Naive B cell (primary cell): ENCODE measurements around the gene KAZN. TPM values are rescaled to one million over a fixed set of nuclear protein-coding genes. Genes with fewer than 3 reads are reported as not detected.

ENCODE experiments used
- ATAC-seq, 2 donors: fragments of 150-1000 bp; cut with Tn5 transposase; 2 replicates each; pipeline ENCODE4 v1.10.0; 2021; ENCODE audit warnings: low read depth in 2 of 2, mild to moderate bottlenecking in 2 of 2, moderate library complexity in 2 of 2
- DNase-seq: peaks from one replicate; pipeline ENCODE4 v3.0.0; 2022
- H3K27ac Mint-ChIP-seq, 6 donors: one replicate each; pipeline ENCODE4 v1.8.0; 2020 to 2022; ENCODE audit warnings: mild to moderate bottlenecking in 6 of 6, mixed read lengths in 6 of 6, moderate library complexity in 5 of 6, inconsistent platforms in 2 of 6
- H3K27me3 Mint-ChIP-seq, 3 donors: one replicate each; pipeline ENCODE4 v1.8.0; 2021 to 2022; ENCODE audit warnings: mixed read lengths in 3 of 3, mild to moderate bottlenecking in 1 of 3
- H3K36me3 Mint-ChIP-seq, 2 donors: one replicate each; pipeline ENCODE4 v1.8.0; 2020 to 2022; ENCODE audit warnings: mixed read lengths in 2 of 2, inconsistent platforms in 1 of 2, mild to moderate bottlenecking in 1 of 2
- H3K4me1 Mint-ChIP-seq, 3 donors: one replicate each; pipeline ENCODE4 v1.8.0; 2020 to 2022; ENCODE audit warnings: mixed read lengths in 3 of 3, inconsistent platforms in 1 of 3, mild to moderate bottlenecking in 1 of 3, moderate library complexity in 1 of 3
- H3K4me3 Mint-ChIP-seq, 8 donors: one replicate each; pipeline ENCODE4 v1.8.0; 2020 to 2022; ENCODE audit warnings: mild to moderate bottlenecking in 8 of 8, mixed read lengths in 8 of 8, moderate library complexity in 8 of 8, inconsistent platforms in 2 of 8
- H3K9me3 Mint-ChIP-seq, 7 donors: one replicate each; pipeline ENCODE4 v1.8.0; 2020 to 2022; ENCODE audit warnings: mixed read lengths in 7 of 7, mild to moderate bottlenecking in 5 of 7, inconsistent platforms in 2 of 7, moderate library complexity in 1 of 7
- polyA plus RNA-seq, 6 donors: library from polyadenylated mRNA; unstranded; fragments of 300-500 nt; fragmentation: Illumina TruSeq; gene quantifications; one replicate each; pipeline ENCODE4 v1.2.3, GENCODE V29; 2021; ENCODE audit warnings: low read depth in 6 of 6

KAZN gene
- polyA plus RNA-seq, result under 1 TPM in 1 of 6 donors, not detected in 5; 0.16 TPM

GRCh38 chr1:14598498-14599182 is at the start of gene KAZN:
TSS of gene KAZN (plus strand) at chr1:14598685.
- DNase-seq (no peak), ATAC-seq (no peak)
- Mint-ChIP-seq H3K36me3 (no peaks in the 10 kb centered on the region), H3K9me3 (peaks cover 0 to 9% (median 3%) of the 10 kb centered on the region in 7 donors), H3K27ac (peak within 1 kb of the TSS in 2 of 6 donors; percentile 67 to 86), H3K4me1 (peaks cover 5 to 17% (median 15%) of the 10 kb centered on the region in 3 donors), H3K4me3 (peak within 1 kb of the TSS in 7 of 8 donors; percentile 39 to 82 (median 73)), H3K27me3 (peaks cover 64 to 77% (median 66%) of the 10 kb centered on the region in 3 donors)

GRCh38 chr1:14549897-14550620 is 48.4 kb upstream of the KAZN start:
- H3K4me1 Mint-ChIP-seq, result no peaks in the 10 kb centered on the region
- H3K9me3 Mint-ChIP-seq, result peaks cover 0 to 9% (median 1%) of the 10 kb centered on the region in 7 donors
- no peak overlapping the region for H3K4me3 Mint-ChIP-seq
- no peak for ATAC-seq
- DNase-seq, result no peak
- no peak overlapping the region for H3K27ac Mint-ChIP-seq
- peaks cover 0 to 6% of the 10 kb centered on the region in 2 donors for H3K36me3 Mint-ChIP-seq
- H3K27me3 Mint-ChIP-seq, result peaks cover 37 to 56% (median 49%) of the 10 kb centered on the region in 3 donors

- H3K36me3 Mint-ChIP-seq, result no peaks in the 10 kb centered on the region
- H3K9me3 Mint-ChIP-seq, result peaks cover 0 to 1% (median 0%) of the 10 kb centered on the region in 7 donors
- H3K4me1 Mint-ChIP-seq, result no peaks in the 10 kb centered on the region
- no peak for DNase-seq
- H3K27ac Mint-ChIP-seq, result no peak overlapping the region
- H3K4me3 Mint-ChIP-seq, result no peak overlapping the region
- ATAC-seq, result no peak
- H3K27me3 Mint-ChIP-seq, result peaks cover 28 to 42% (median 41%) of the 10 kb centered on the region in 3 donors
Observed at GRCh38 chr1:14551386-14551785, 47.1 kb upstream of the KAZN start.

GRCh38 chr1:14552246-14552965 is 46.1 kb upstream of the KAZN start:
- Mint-ChIP-seq H3K4me1 (no peaks in the 10 kb centered on the region), H3K27me3 (peaks cover 28 to 41% (median 35%) of the 10 kb centered on the region in 3 donors), H3K27ac (no peak overlapping the region), H3K4me3 (no peak overlapping the region), H3K9me3 (peaks cover 0 to 1% (median 0%) of the 10 kb centered on the region in 7 donors), H3K36me3 (no peaks in the 10 kb centered on the region)
- ATAC-seq (no peak), DNase-seq (no peak)

- ATAC-seq, result no peak
Observed at GRCh38 chr1:14553711-14554110, 44.8 kb upstream of the KAZN start.

GRCh38 chr1:14555091-14555490 is 43.4 kb upstream of the KAZN start:
- no peak for ATAC-seq
- DNase-seq, result no peak
- Mint-ChIP-seq H3K36me3 (no peaks in the 10 kb centered on the region), H3K27me3 (peaks cover 19 to 42% (median 32%) of the 10 kb centered on the region in 3 donors), H3K9me3 (peaks cover 0 to 1% (median 0%) of the 10 kb centered on the region in 7 donors), H3K27ac (no peak overlapping the region), H3K4me1 (no peaks in the 10 kb centered on the region), H3K4me3 (no peak overlapping the region)

More at GRCh38 chr1:14553711-14554110, 44.8 kb upstream of the KAZN start:
- DNase-seq, result no peak
- peaks cover 25 to 42% (median 34%) of the 10 kb centered on the region in 3 donors for H3K27me3 Mint-ChIP-seq
- H3K9me3 Mint-ChIP-seq, result peaks cover 0 to 1% (median 0%) of the 10 kb centered on the region in 7 donors
- H3K27ac Mint-ChIP-seq, result no peak overlapping the region
- H3K4me1 Mint-ChIP-seq, result no peaks in the 10 kb centered on the region
- no peak overlapping the region for H3K4me3 Mint-ChIP-seq
- no peaks in the 10 kb centered on the region for H3K36me3 Mint-ChIP-seq

GRCh38 chr1:14561014-14561693 is 37.3 kb upstream of the KAZN start:
- peaks cover 0 to 6% (median 0%) of the 10 kb centered on the region in 7 donors for H3K9me3 Mint-ChIP-seq
- no peak for DNase-seq
- no peaks in the 10 kb centered on the region for H3K36me3 Mint-ChIP-seq
- no peaks in the 10 kb centered on the region for H3K4me1 Mint-ChIP-seq
- no peak overlapping the region for H3K27ac Mint-ChIP-seq
- ATAC-seq, result no peak
- peaks cover 15 to 18% (median 16%) of the 10 kb centered on the region in 3 donors for H3K27me3 Mint-ChIP-seq
- no peak overlapping the region for H3K4me3 Mint-ChIP-seq

GRCh38 chr1:14565090-14565489 is 33.4 kb upstream of the KAZN start:
- no peak for DNase-seq
- ATAC-seq, result no peak
- Mint-ChIP-seq H3K27ac (no peak overlapping the region), H3K36me3 (peaks cover 0 to 6% of the 10 kb centered on the region in 2 donors), H3K4me1 (no peaks in the 10 kb centered on the region), H3K4me3 (no peak overlapping the region), H3K27me3 (peaks cover 12 to 14% (median 12%) of the 10 kb centered on the region in 3 donors), H3K9me3 (peaks cover 4 to 21% (median 14%) of the 10 kb centered on the region in 7 donors)

GRCh38 chr1:14567056-14567455 is 31.4 kb upstream of the KAZN start:
- ATAC-seq (no peak), DNase-seq (no peak)
- Mint-ChIP-seq H3K27ac (no peak overlapping the region), H3K4me3 (no peak overlapping the region), H3K4me1 (no peaks in the 10 kb centered on the region), H3K27me3 (peaks cover 12 to 20% (median 14%) of the 10 kb centered on the region in 3 donors), H3K9me3 (peaks cover 4 to 21% (median 14%) of the 10 kb centered on the region in 7 donors), H3K36me3 (peaks cover 0 to 6% of the 10 kb centered on the region in 2 donors)

- H3K36me3 Mint-ChIP-seq, result peaks cover 0 to 6% of the 10 kb centered on the region in 2 donors
- no peak overlapping the region for H3K4me3 Mint-ChIP-seq
- H3K9me3 Mint-ChIP-seq, result peaks cover 4 to 21% (median 14%) of the 10 kb centered on the region in 7 donors
- no peak overlapping the region for H3K27ac Mint-ChIP-seq
- H3K27me3 Mint-ChIP-seq, result peaks cover 13 to 14% (median 14%) of the 10 kb centered on the region in 3 donors
- ATAC-seq, result no peak
- H3K4me1 Mint-ChIP-seq, result no peaks in the 10 kb centered on the region
- no peak for DNase-seq
Observed at GRCh38 chr1:14567903-14568302, 30.6 kb upstream of the KAZN start.

- Mint-ChIP-seq H3K27me3 (peaks cover 7 to 18% (median 17%) of the 10 kb centered on the region in 3 donors), H3K27ac (no peak overlapping the region), H3K4me3 (no peak overlapping the region), H3K9me3 (peaks cover 4 to 21% (median 13%) of the 10 kb centered on the region in 7 donors), H3K4me1 (no peaks in the 10 kb centered on the region), H3K36me3 (peaks cover 0 to 6% of the 10 kb centered on the region in 2 donors)
- ATAC-seq (no peak), DNase-seq (no peak)
Observed at GRCh38 chr1:14568716-14569355, 29.6 kb upstream of the KAZN start.

- H3K27me3 Mint-ChIP-seq, result peaks cover 17 to 28% (median 23%) of the 10 kb centered on the region in 3 donors
- DNase-seq (no peak), ATAC-seq (no peak)
- H3K4me1 Mint-ChIP-seq, result no peaks in the 10 kb centered on the region
- no peak overlapping the region for H3K27ac Mint-ChIP-seq
- H3K4me3 Mint-ChIP-seq, result no peak overlapping the region
- peaks cover 7 to 27% (median 17%) of the 10 kb centered on the region in 7 donors for H3K9me3 Mint-ChIP-seq
- H3K36me3 Mint-ChIP-seq, result peaks cover 6% of the 10 kb centered on the region in 2 donors
Observed at GRCh38 chr1:14570514-14570913, 28.0 kb upstream of the KAZN start.
